Measurements from ENCODE around the gene SEC61G. TPM values are rescaled to one million over a fixed set of nuclear protein-coding genes. Genes with fewer than 3 reads are reported as not detected.

The SEC61G gene
- total and polyA plus RNA-seq, 12 donors, result 87.9 to 331 (median 160) TPM

DNA sequence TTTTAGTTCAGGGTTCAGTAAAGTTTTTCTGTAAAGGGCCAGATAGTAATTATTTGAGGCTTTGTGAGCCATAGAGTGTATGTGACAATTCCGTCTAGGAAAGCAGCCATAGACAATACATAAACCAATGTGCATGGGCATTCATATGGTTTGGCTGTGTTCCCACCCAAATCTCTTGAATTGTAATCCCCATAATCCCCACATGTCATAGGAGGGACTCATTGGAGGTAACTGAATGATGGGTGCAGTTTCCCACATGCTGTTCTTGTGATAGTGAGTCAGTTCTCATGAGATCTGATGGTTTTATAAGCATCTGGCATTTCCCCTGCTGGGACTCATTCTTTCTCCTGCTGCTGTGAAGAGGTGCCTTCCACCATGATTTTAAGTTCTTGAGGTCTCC, 29.9 kb downstream of the SEC61G start:
- no peaks in the 10 kb centered on the region for H3K36me3 ChIP-seq (replicated peaks in 1 of 2)
- no peaks in the 10 kb centered on the region for H3K27me3 ChIP-seq
- no peaks in the 10 kb centered on the region for H3K9me3 ChIP-seq (replicated peaks in 1 of 3)
- WGBS, 4 donors, result 78 to 96% (median 81%) methylated on average over 1 of the region's 1 CpG
- intact Hi-C loops (cut with DNase I), result no loop called here
- H3K4me3 ChIP-seq, result no peak overlapping the region
- no peak overlapping the region for H3K27ac ChIP-seq
- TF ChIP-seq, protein P1, sequence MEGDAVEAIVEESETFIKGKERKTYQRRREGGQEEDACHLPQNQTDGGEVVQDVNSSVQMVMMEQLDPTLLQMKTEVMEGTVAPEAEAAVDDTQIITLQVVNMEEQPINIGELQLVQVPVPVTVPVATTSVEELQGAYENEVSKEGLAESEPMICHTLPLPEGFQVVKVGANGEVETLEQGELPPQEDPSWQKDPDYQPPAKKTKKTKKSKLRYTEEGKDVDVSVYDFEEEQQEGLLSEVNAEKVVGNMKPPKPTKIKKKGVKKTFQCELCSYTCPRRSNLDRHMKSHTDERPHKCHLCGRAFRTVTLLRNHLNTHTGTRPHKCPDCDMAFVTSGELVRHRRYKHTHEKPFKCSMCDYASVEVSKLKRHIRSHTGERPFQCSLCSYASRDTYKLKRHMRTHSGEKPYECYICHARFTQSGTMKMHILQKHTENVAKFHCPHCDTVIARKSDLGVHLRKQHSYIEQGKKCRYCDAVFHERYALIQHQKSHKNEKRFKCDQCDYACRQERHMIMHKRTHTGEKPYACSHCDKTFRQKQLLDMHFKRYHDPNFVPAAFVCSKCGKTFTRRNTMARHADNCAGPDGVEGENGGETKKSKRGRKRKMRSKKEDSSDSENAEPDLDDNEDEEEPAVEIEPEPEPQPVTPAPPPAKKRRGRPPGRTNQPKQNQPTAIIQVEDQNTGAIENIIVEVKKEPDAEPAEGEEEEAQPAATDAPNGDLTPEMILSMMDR (IDR thresholded peaks at IDR 0.05), result no peak
- no peak for TF ChIP-seq POLR2A (IDR thresholded peaks at IDR 0.05)
- H3K4me1 ChIP-seq (replicated peaks in 1 of 2), result no peaks in the 10 kb centered on the region
- no peak for DNase-seq

- Histone ChIP-seq H3K4me1 (replicated peaks in 1 of 2) (no peaks in the 10 kb centered on the region), H3K27ac (no peak overlapping the region), H3K27me3 (no peaks in the 10 kb centered on the region), H3K9me3 (replicated peaks in 1 of 3) (no peaks in the 10 kb centered on the region), H3K4me3 (no peak overlapping the region), H3K36me3 (replicated peaks in 1 of 2) (no peaks in the 10 kb centered on the region)
- 41 to 58% (median 50%) methylated on average over 4 of the region's 4 CpGs for WGBS, 4 donors
- TF ChIP-seq, protein P1 (IDR thresholded peaks at IDR 0.05), result no peak
- TF ChIP-seq POLR2A (IDR thresholded peaks at IDR 0.05), result no peak
- intact Hi-C loops (cut with DNase I), result no loop called here
- DNase-seq, result no peak
These were observed 30.6 kb downstream of the SEC61G start for GRCh38 chr7:54728411-54728810.

GRCh38 chr7:54725255-54725654, 33.8 kb downstream of the SEC61G start:
- Histone ChIP-seq H3K27me3 (no peaks in the 10 kb centered on the region), H3K4me3 (no peak overlapping the region), H3K27ac (no peak overlapping the region), H3K36me3 (replicated peaks in 1 of 2) (no peaks in the 10 kb centered on the region), H3K9me3 (replicated peaks in 1 of 3) (no peaks in the 10 kb centered on the region), H3K4me1 (replicated peaks in 1 of 2) (no peaks in the 10 kb centered on the region)
- intact Hi-C loops (cut with DNase I), result no loop called here
- no peak for DNase-seq
- no peak for TF ChIP-seq POLR2A (IDR thresholded peaks at IDR 0.05)
- TF ChIP-seq, protein P1 (IDR thresholded peaks at IDR 0.05), result no peak
- WGBS, 4 donors, result 85 to 91% (median 87%) methylated on average over 7 of the region's 7 CpGs

DNA sequence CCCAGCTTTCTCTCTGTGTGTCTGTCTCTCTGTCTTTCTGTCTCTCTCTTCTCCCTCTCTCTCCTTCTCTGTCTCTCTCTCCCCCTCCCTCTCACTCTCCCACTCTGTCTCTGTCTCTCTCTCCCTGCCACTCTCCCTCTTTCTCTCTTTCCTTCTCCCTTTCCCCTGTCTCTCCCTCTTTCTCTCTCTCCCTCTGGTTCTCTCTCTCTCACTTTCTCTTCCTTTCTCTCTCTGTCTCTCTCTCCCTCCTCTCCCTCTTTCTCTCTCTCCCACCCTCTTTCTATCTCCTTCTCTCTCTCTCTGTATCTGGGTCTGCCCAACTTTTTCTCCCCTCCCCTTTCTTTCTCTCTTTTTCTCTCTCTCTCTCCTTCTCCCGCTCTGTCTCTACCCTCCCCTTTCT, 36.5 kb downstream of the SEC61G start:
- no peak for DNase-seq
- no peak overlapping the region for H3K27ac ChIP-seq
- H3K4me3 ChIP-seq, result no peak overlapping the region
- H3K9me3 ChIP-seq (replicated peaks in 1 of 3), result no peaks in the 10 kb centered on the region
- no peaks in the 10 kb centered on the region for H3K4me1 ChIP-seq (replicated peaks in 1 of 2)
- no peaks in the 10 kb centered on the region for H3K36me3 ChIP-seq (replicated peaks in 1 of 2)
- H3K27me3 ChIP-seq, result no peaks in the 10 kb centered on the region
- TF ChIP-seq, protein P1 (IDR thresholded peaks at IDR 0.05), result no peak
- no peak for TF ChIP-seq POLR2A (IDR thresholded peaks at IDR 0.05)
- WGBS, 4 donors, result 57 to 83% (median 68%) methylated on average over 1 of the region's 1 CpG
- intact Hi-C loops (cut with DNase I), result no loop called here

Measured in adrenal gland (tissue), 12 donors.